Melanocyte of skin (primary cell): Measurements from ENCODE around the gene SAT1. TPM values are rescaled to one million over a fixed set of nuclear protein-coding genes. Genes with fewer than 3 reads are reported as not detected.

ENCODE experiments used
- small RNA-seq, 2 donors: library from RNA; depleted of rRNA; stranded (forward); fragments of <200 nt; gene quantifications; one replicate each; pipeline ENCODE3, GENCODE V24; 2012
- total RNA-seq, 2 donors: library from RNA; depleted of rRNA; stranded (reverse); fragments of >200 nt; gene quantifications; 2 replicates each; pipeline ENCODE4 v1.2.3, GENCODE V29; 2012

Gene SAT1
- total RNA-seq, result 100 to 1,000 TPM; 686 to 841 TPM

GRCh38 chrX:23782863-23783588 lies at the start of gene SAT1:
Gene SAT1, plus strand, starts transcription at chrX:23783173. Its CDS starts 179 bp downstream, at chrX:23783352.

GRCh38 chrX:23742697-23743622 lies 40.0 kb upstream of the SAT1 start, which contains the start of gene ACOT9:
Gene ACOT9, minus strand, starts transcription at chrX:23743276. Its CDS starts 132 bp downstream, at chrX:23743144.

Small RNA genes lying within 50 kb of the gene (small RNA-seq; reads per million reads assigned to genes)
- gene RF00019, result 0 reads per million in 2 donors

Other genes with a start within 250 kb of the SAT1 start
- 100 to 1,000 TPM; 134 to 146 TPM for gene PRDX4, start 115.7 kb upstream of the SAT1 start, total RNA-seq
- 10 to 100 TPM; 59.5 to 69.9 TPM for gene ACOT9, start 39.9 kb upstream of the SAT1 start, total RNA-seq
- gene APOO, start 124.8 kb downstream of the SAT1 start, total RNA-seq, result 10 to 100 TPM; 28.9 to 39.0 TPM
- gene CXorf58, start 124.8 kb downstream of the SAT1 start, total RNA-seq, result not detected
- gene KLHL15, start 244.0 kb downstream of the SAT1 start, total RNA-seq, result 10 to 100 TPM; 10.7 to 13.3 TPM